Naive B cell (primary cell): ENCODE data around the gene MED27. TPM values are rescaled to one million over a fixed set of nuclear protein-coding genes. Genes with fewer than 3 reads are reported as not detected.

Experiments used
- ATAC-seq, 2 donors: fragments of 150-1000 bp; cut with Tn5 transposase; 2 replicates each; pipeline ENCODE4 v1.10.0; 2021; ENCODE audit warnings: low read depth in 2 of 2, mild to moderate bottlenecking in 2 of 2, moderate library complexity in 2 of 2
- DNase-seq: peaks from one replicate; pipeline ENCODE4 v3.0.0; 2022
- H3K27ac Mint-ChIP-seq, 6 donors: one replicate each; pipeline ENCODE4 v1.8.0; 2020 to 2022; ENCODE audit warnings: mild to moderate bottlenecking in 6 of 6, mixed read lengths in 6 of 6, moderate library complexity in 5 of 6, inconsistent platforms in 2 of 6
- H3K27me3 Mint-ChIP-seq, 3 donors: one replicate each; pipeline ENCODE4 v1.8.0; 2021 to 2022; ENCODE audit warnings: mixed read lengths in 3 of 3, mild to moderate bottlenecking in 1 of 3
- H3K36me3 Mint-ChIP-seq, 2 donors: one replicate each; pipeline ENCODE4 v1.8.0; 2020 to 2022; ENCODE audit warnings: mixed read lengths in 2 of 2, inconsistent platforms in 1 of 2, mild to moderate bottlenecking in 1 of 2
- H3K4me1 Mint-ChIP-seq, 3 donors: one replicate each; pipeline ENCODE4 v1.8.0; 2020 to 2022; ENCODE audit warnings: mixed read lengths in 3 of 3, inconsistent platforms in 1 of 3, mild to moderate bottlenecking in 1 of 3, moderate library complexity in 1 of 3
- H3K4me3 Mint-ChIP-seq, 8 donors: one replicate each; pipeline ENCODE4 v1.8.0; 2020 to 2022; ENCODE audit warnings: mild to moderate bottlenecking in 8 of 8, mixed read lengths in 8 of 8, moderate library complexity in 8 of 8, inconsistent platforms in 2 of 8
- H3K9me3 Mint-ChIP-seq, 7 donors: one replicate each; pipeline ENCODE4 v1.8.0; 2020 to 2022; ENCODE audit warnings: mixed read lengths in 7 of 7, mild to moderate bottlenecking in 5 of 7, inconsistent platforms in 2 of 7, moderate library complexity in 1 of 7
- polyA plus RNA-seq, 6 donors: library from polyadenylated mRNA; unstranded; fragments of 300-500 nt; fragmentation: Illumina TruSeq; gene quantifications; one replicate each; pipeline ENCODE4 v1.2.3, GENCODE V29; 2021; ENCODE audit warnings: low read depth in 6 of 6

MED27 gene
- polyA plus RNA-seq, 6 donors from 2014 or later = 33.1 to 76.9 (median 40.5) TPM

- Mint-ChIP-seq H3K9me3 (peaks cover 0 to 3% (median 0%) of the 10 kb centered on the region in 7 donors), H3K36me3 (no peaks in the 10 kb centered on the region), H3K4me3 (no peak overlapping the region), H3K27ac (no peak overlapping the region), H3K27me3 (peaks cover 28 to 60% (median 35%) of the 10 kb centered on the region in 3 donors), H3K4me1 (no peaks in the 10 kb centered on the region)
- no peak for ATAC-seq
- no peak for DNase-seq
Observed at GRCh38 chr9:131813116-131813515, 266.6 kb downstream of the MED27 start.

GRCh38 chr9:131812116-131812790, 267.4 kb downstream of the MED27 start:
- Mint-ChIP-seq H3K4me1 (no peaks in the 10 kb centered on the region), H3K9me3 (peaks cover 0 to 3% (median 0%) of the 10 kb centered on the region in 7 donors), H3K4me3 (no peak overlapping the region), H3K27ac (no peak overlapping the region), H3K36me3 (no peaks in the 10 kb centered on the region), H3K27me3 (peaks cover 27 to 65% (median 42%) of the 10 kb centered on the region in 3 donors)
- no peak for DNase-seq
- no peak for ATAC-seq

GRCh38 chr9:131811405-131811804, 268.3 kb downstream of the MED27 start:
- Mint-ChIP-seq H3K27ac (no peak overlapping the region), H3K27me3 (peaks cover 23 to 70% (median 48%) of the 10 kb centered on the region in 3 donors), H3K9me3 (peaks cover 0 to 3% (median 0%) of the 10 kb centered on the region in 7 donors), H3K4me1 (no peaks in the 10 kb centered on the region), H3K4me3 (no peak overlapping the region), H3K36me3 (no peaks in the 10 kb centered on the region)
- DNase-seq (no peak), ATAC-seq (no peak)

- no peaks in the 10 kb centered on the region for H3K36me3 Mint-ChIP-seq
- H3K27ac Mint-ChIP-seq = peak overlapping the region in 1 of 6 donors; percentile 72
- no peak for ATAC-seq
- no peak for DNase-seq
- peaks cover 23 to 78% (median 56%) of the 10 kb centered on the region in 3 donors for H3K27me3 Mint-ChIP-seq
- no peaks in the 10 kb centered on the region for H3K4me1 Mint-ChIP-seq
- H3K4me3 Mint-ChIP-seq = no peak overlapping the region
- H3K9me3 Mint-ChIP-seq = no peaks in the 10 kb centered on the region
Observed at GRCh38 chr9:131810351-131811170, 269.1 kb downstream of the MED27 start.

Other genes starting within 250 kb of the MED27 start
- gene NTNG2, start 82.2 kb upstream of the MED27 start, polyA plus RNA-seq = 1 to 10 TPM in 4 of 6 donors, under 1 TPM in 2; 0.35 to 4.0 (median 1.4) TPM